NCI-H187 treated with DMSO at 0.1 percent for 48 hours (cell line): ENCODE results near the gene EFCAB3.
"Not testable (repeated sequence)": the region's sequence is repeated elsewhere in the genome, so short reads cannot be mapped to it uniquely, and the experiment has no call there.

Experiments used
- DNase-seq: peaks from one replicate; lab custom pipeline; 2025; lab: John Stamatoyannopoulos, UW

EFCAB3 gene

GRCh38 chr17:62380253-62380652 lies at the start of gene EFCAB3:
TSS of gene EFCAB3 (plus strand) at chr17:62380553. CDS start at chr17:62382980, 2,427 bp downstream.
- no peak for DNase-seq

GRCh38 chr17:62336527-62336926 lies 43.8 kb upstream of the EFCAB3 start:
- DNase-seq: no peak

- DNase-seq: no peak
Measured at GRCh38 chr17:62343764-62344270, 36.5 kb upstream of the EFCAB3 start.

GRCh38 chr17:62351176-62351575 lies 29.2 kb upstream of the EFCAB3 start:
- DNase-seq: no peak

- no peak for DNase-seq
Measured at GRCh38 chr17:62366191-62366590, 14.2 kb upstream of the EFCAB3 start.

GRCh38 chr17:62381561-62381960 lies 1.2 kb downstream of the EFCAB3 start:
- DNase-seq: no peak

GRCh38 chr17:62388856-62389255 lies 8.5 kb downstream of the EFCAB3 start:
- DNase-seq: no peak

GRCh38 chr17:62392908-62393307 lies 12.6 kb downstream of the EFCAB3 start:
- no peak for DNase-seq

GRCh38 chr17:62398891-62399290 lies 18.5 kb downstream of the EFCAB3 start:
- no peak for DNase-seq

- no peak for DNase-seq
Measured at GRCh38 chr17:62405451-62405850, 25.1 kb downstream of the EFCAB3 start.

GRCh38 chr17:62413090-62413489 lies 32.7 kb downstream of the EFCAB3 start:
- DNase-seq: not testable (repeated sequence)

GRCh38 chr17:62423647-62424461 lies 43.5 kb downstream of the EFCAB3 start, which contains the start of gene METTL2A:
TSS of gene METTL2A (plus strand) at chr17:62423897. CDS start at chr17:62423903, 6 bp downstream.
- DNase-seq: peak; percentile 11

- DNase-seq: not testable (repeated sequence)
Measured at GRCh38 chr17:62426214-62426613, 45.9 kb downstream of the EFCAB3 start.

GRCh38 chr17:62435251-62435650 lies 54.9 kb downstream of the EFCAB3 start:
- not testable (repeated sequence) for DNase-seq

GRCh38 chr17:62441181-62441580 lies 60.8 kb downstream of the EFCAB3 start:
- not testable (repeated sequence) for DNase-seq

- no peak for DNase-seq
Measured at GRCh38 chr17:62444063-62444462, 63.7 kb downstream of the EFCAB3 start.

- DNase-seq: not testable (repeated sequence)
Measured at GRCh38 chr17:62445791-62446190, 65.4 kb downstream of the EFCAB3 start.

- not testable (repeated sequence) for DNase-seq
Measured at GRCh38 chr17:62452195-62452594, 71.8 kb downstream of the EFCAB3 start.

- DNase-seq: not testable (repeated sequence)
Measured at GRCh38 chr17:62453041-62453440, 72.7 kb downstream of the EFCAB3 start.

GRCh38 chr17:62453656-62454055 lies 73.3 kb downstream of the EFCAB3 start:
- DNase-seq: not testable (repeated sequence)

- not testable (repeated sequence) for DNase-seq
Measured at GRCh38 chr17:62454111-62454510, 73.8 kb downstream of the EFCAB3 start.

GRCh38 chr17:62456016-62456415 lies 75.7 kb downstream of the EFCAB3 start:
- no peak for DNase-seq

GRCh38 chr17:62458483-62458882 lies 78.1 kb downstream of the EFCAB3 start:
- not testable (repeated sequence) for DNase-seq
